ENCODE data around the gene DHX35. TPM values are rescaled to one million over a fixed set of nuclear protein-coding genes. Genes with fewer than 3 reads are reported as not detected.

DHX35 gene
- total and polyA plus RNA-seq, 8 donors, result 2.2 to 6.8 (median 3.3) TPM

GRCh38 chr20:39072132-39072531 is 110.0 kb downstream of the DHX35 start:
- FAIRE-seq, result no peak
- intact Hi-C loops (cut with DNase I), result no loop called here

GRCh38 chr20:39072653-39073052 is 110.5 kb downstream of the DHX35 start:
- Histone ChIP-seq H3K36me3 (no peaks in the 10 kb centered on the region), H3K4me1 (no peaks in the 10 kb centered on the region), H3K9me3 (no peaks in the 10 kb centered on the region), H3K27me3 (peaks cover 0 to under 1% (median 0%) of the 10 kb centered on the region in 4 donors), H3K4me3 (no peak overlapping the region), H3K27ac (no peak overlapping the region)
- no peak for TF ChIP-seq CTCF (IDR thresholded peaks at IDR 0.05)
- ATAC-seq (no peak), FAIRE-seq (no peak), DNase-seq (no peak)
- WGBS, 2 donors, result 71 to 79% methylated on average over 2 of the region's 2 CpGs
- intact Hi-C loops (cut with DNase I), result no loop called here

More at GRCh38 chr20:39072132-39072531, 110.0 kb downstream of the DHX35 start:
- H3K36me3 ChIP-seq, result no peaks in the 10 kb centered on the region
- no peak for ATAC-seq
- DNase-seq, result no peak
- H3K27me3 ChIP-seq, result no peaks in the 10 kb centered on the region
- H3K4me3 ChIP-seq, result no peak overlapping the region
- TF ChIP-seq CTCF (IDR thresholded peaks at IDR 0.05), result no peak
- H3K27ac ChIP-seq, result no peak overlapping the region
- WGBS, 2 donors, result 60 to 71% methylated on average over 10 to 11 of the region's 11 CpGs
- no peaks in the 10 kb centered on the region for H3K9me3 ChIP-seq
- no peaks in the 10 kb centered on the region for H3K4me1 ChIP-seq

GRCh38 chr20:39075731-39076130 is 113.6 kb downstream of the DHX35 start:
- H3K4me1 ChIP-seq, result no peaks in the 10 kb centered on the region
- H3K27ac ChIP-seq, result no peak overlapping the region
- no peak for TF ChIP-seq CTCF (IDR thresholded peaks at IDR 0.05)
- no peaks in the 10 kb centered on the region for H3K9me3 ChIP-seq
- WGBS, 2 donors, result 72 to 88% methylated on average over 2 of the region's 2 CpGs
- ATAC-seq, result no peak
- no peaks in the 10 kb centered on the region for H3K36me3 ChIP-seq
- intact Hi-C loops (cut with DNase I), result no loop called here
- no peak for DNase-seq
- peaks cover 0 to 3% (median 0%) of the 10 kb centered on the region in 4 donors for H3K27me3 ChIP-seq
- no peak overlapping the region for H3K4me3 ChIP-seq
- FAIRE-seq, result no peak

- Histone ChIP-seq H3K4me1 (no peaks in the 10 kb centered on the region), H3K27ac (no peak overlapping the region), H3K27me3 (peaks cover 0 to 3% (median 0%) of the 10 kb centered on the region in 4 donors), H3K9me3 (no peaks in the 10 kb centered on the region), H3K36me3 (no peaks in the 10 kb centered on the region), H3K4me3 (no peak overlapping the region)
- 24 to 25% methylated on average over 7 of the region's 7 CpGs for WGBS, 2 donors
- FAIRE-seq (no peak), DNase-seq (no peak), ATAC-seq (no peak)
- TF ChIP-seq CTCF (IDR thresholded peaks at IDR 0.05), result no peak
- intact Hi-C loops (cut with DNase I), result no loop called here
Measured at GRCh38 chr20:39076958-39077357, 114.8 kb downstream of the DHX35 start.

- 95 to 96% methylated on average over 1 of the region's 1 CpG for WGBS, 2 donors
Measured at GRCh38 chr20:39080326-39080725, 118.2 kb downstream of the DHX35 start.

More at GRCh38 chr20:39080326-39080725, 118.2 kb downstream of the DHX35 start:
- FAIRE-seq, result no peak
- Histone ChIP-seq H3K9me3 (no peaks in the 10 kb centered on the region), H3K27ac (no peak overlapping the region), H3K36me3 (no peaks in the 10 kb centered on the region), H3K4me1 (no peaks in the 10 kb centered on the region), H3K4me3 (no peak overlapping the region), H3K27me3 (peaks cover 0 to 3% (median 0%) of the 10 kb centered on the region in 4 donors)
- TF ChIP-seq CTCF (IDR thresholded peaks at IDR 0.05), result no peak
- DNase-seq, result no peak
- ATAC-seq, result no peak
- intact Hi-C loops (cut with DNase I), result no loop called here
